Gastrocnemius medialis (tissue), 4 donors: ENCODE measurements around the gene TXNL4A.

Source experiments
- CTCF ChIP-seq, 5 experiments: fragments of 450-650 bp in 3 of 5; fragments of 200-600 bp in 2 of 5; sonication (generic) in 2 of 5; IDR thresholded peaks in 4 of 5; conservative IDR thresholded peaks in 1 of 5; 1 replicate in 4 of 5; 2 replicates in 1 of 5; pipeline ENCODE4 v1.5.1; 2016 to 2019; ENCODE audit warnings: antibody characterized with exemption in 5 of 5, mild to moderate bottlenecking in 3 of 5, moderate library complexity in 3 of 5
- POLR2A ChIP-seq, 2 donors: fragments of 450-650 bp; IDR thresholded peaks; one replicate each; pipeline ENCODE4 v1.6.1; 2017; ENCODE audit warnings: antibody characterized with exemption in 2 of 2, mild to moderate bottlenecking in 2 of 2, moderate library complexity in 2 of 2

- no peak for TF ChIP-seq CTCF (IDR thresholded peaks at IDR 0.05 in 4 of 5, conservative IDR thresholded peaks at IDR 0.05 in 1 of 5)
- no peak for TF ChIP-seq POLR2A (IDR thresholded peaks at IDR 0.05)
Observed at GRCh38 chr18:79952456-79952995, 35.8 kb downstream of the TXNL4A start.
